Activated T-cell treated with anti-CD3 and anti-CD28 coated beads, Interleukin-2, amount 50 U/mL, for 4 hours (primary cell): ENCODE measurements around the gene FAM81B. TPM values are rescaled to one million over a fixed set of nuclear protein-coding genes. Genes with fewer than 3 reads are reported as not detected.
"Not testable (repeated sequence)": the region's sequence is repeated elsewhere in the genome, so short reads cannot be mapped to it uniquely, and the experiment has no call there.

Source experiments
- ATAC-seq, 2 donors: fragments of 200-7000 bp; cut with Tn5 transposase; one replicate each; pipeline ENCODE4 v1.10.0; 2021
- DNase-seq: peaks from one replicate; pipeline ENCODE4 v3.0.0-alpha.2; 2020
- H3K27me3 Mint-ChIP-seq: one replicate; pipeline ENCODE4 v1.8.0; 2021; ENCODE audit warnings: low read depth, mixed read lengths
- H3K36me3 Mint-ChIP-seq: one replicate; pipeline ENCODE4 v1.8.0; 2022; ENCODE audit warnings: mixed read lengths; ENCODE audit not compliant: insufficient read depth
- H3K4me1 Mint-ChIP-seq: one replicate; pipeline ENCODE4 v1.8.0; 2021; ENCODE audit warnings: low read depth, mixed read lengths
- H3K4me3 Mint-ChIP-seq: one replicate; pipeline ENCODE4 v1.8.0; 2021; ENCODE audit warnings: mild to moderate bottlenecking, moderate library complexity, mixed read lengths
- H3K9me3 Mint-ChIP-seq: one replicate; pipeline ENCODE4 v1.8.0; 2021; ENCODE audit warnings: mixed read lengths
- total RNA-seq, 3 donors: library from RNA; stranded (reverse); gene quantifications; one replicate each; pipeline ENCODE4 v1.2.1, GENCODE V29; 2021

The FAM81B gene
- total RNA-seq, 3 donors from 2014 or later: not detected

- H3K4me1 Mint-ChIP-seq: peaks cover 9% of the 10 kb centered on the region
- H3K4me3 Mint-ChIP-seq: no peak overlapping the region
- no peak for DNase-seq
- no peaks in the 10 kb centered on the region for H3K36me3 Mint-ChIP-seq
- no peaks in the 10 kb centered on the region for H3K9me3 Mint-ChIP-seq
- no peaks in the 10 kb centered on the region for H3K27me3 Mint-ChIP-seq
- ATAC-seq: no peak
Observed at GRCh38 chr5:95382801-95383200, 8.4 kb upstream of the FAM81B start.

GRCh38 chr5:95384485-95385213, 6.5 kb upstream of the FAM81B start:
- no peak for ATAC-seq
- Mint-ChIP-seq H3K36me3 (no peaks in the 10 kb centered on the region), H3K4me3 (no peak overlapping the region), H3K4me1 (peaks cover 9% of the 10 kb centered on the region), H3K9me3 (no peaks in the 10 kb centered on the region), H3K27me3 (no peaks in the 10 kb centered on the region)
- no peak for DNase-seq

GRCh38 chr5:95385334-95385733, 5.8 kb upstream of the FAM81B start:
- Mint-ChIP-seq H3K36me3 (no peaks in the 10 kb centered on the region), H3K4me3 (no peak overlapping the region), H3K9me3 (no peaks in the 10 kb centered on the region), H3K4me1 (peaks cover 3% of the 10 kb centered on the region), H3K27me3 (no peaks in the 10 kb centered on the region)
- DNase-seq (no peak), ATAC-seq (no peak)

GRCh38 chr5:95391965-95392364, 799 bp downstream of the FAM81B start:
- not testable (repeated sequence) for H3K9me3 Mint-ChIP-seq, H3K27me3 Mint-ChIP-seq, H3K4me3 Mint-ChIP-seq, ATAC-seq, H3K4me1 Mint-ChIP-seq, DNase-seq, H3K36me3 Mint-ChIP-seq

GRCh38 chr5:95392593-95393182, 1.5 kb downstream of the FAM81B start:
- no peak overlapping the region for H3K4me3 Mint-ChIP-seq
- no peak for ATAC-seq
- H3K36me3 Mint-ChIP-seq: no peaks in the 10 kb centered on the region
- DNase-seq: no peak
- no peaks in the 10 kb centered on the region for H3K4me1 Mint-ChIP-seq
- no peaks in the 10 kb centered on the region for H3K27me3 Mint-ChIP-seq
- H3K9me3 Mint-ChIP-seq: peaks cover 5% of the 10 kb centered on the region

- Mint-ChIP-seq H3K4me3 (no peak overlapping the region), H3K27me3 (no peaks in the 10 kb centered on the region), H3K9me3 (peaks cover 5% of the 10 kb centered on the region), H3K36me3 (no peaks in the 10 kb centered on the region), H3K4me1 (no peaks in the 10 kb centered on the region)
- DNase-seq (no peak), ATAC-seq (no peak)
Observed at GRCh38 chr5:95393279-95393678, 2.1 kb downstream of the FAM81B start.

- no peaks in the 10 kb centered on the region for H3K9me3 Mint-ChIP-seq
- no peak for ATAC-seq
- no peaks in the 10 kb centered on the region for H3K27me3 Mint-ChIP-seq
Observed at GRCh38 chr5:95398989-95399388, 7.8 kb downstream of the FAM81B start.

GRCh38 chr5:95401626-95402025, 10.5 kb downstream of the FAM81B start:
- no peaks in the 10 kb centered on the region for H3K9me3 Mint-ChIP-seq
- ATAC-seq (no peak), DNase-seq (no peak)
- no peak overlapping the region for H3K4me3 Mint-ChIP-seq
- no peaks in the 10 kb centered on the region for H3K4me1 Mint-ChIP-seq
- H3K27me3 Mint-ChIP-seq: peaks cover 7% of the 10 kb centered on the region
- H3K36me3 Mint-ChIP-seq: no peaks in the 10 kb centered on the region

More at GRCh38 chr5:95398989-95399388, 7.8 kb downstream of the FAM81B start:
- H3K36me3 Mint-ChIP-seq: no peaks in the 10 kb centered on the region
- DNase-seq: no peak
- H3K4me3 Mint-ChIP-seq: no peak overlapping the region
- H3K4me1 Mint-ChIP-seq: no peaks in the 10 kb centered on the region

GRCh38 chr5:95403996-95404395, 12.8 kb downstream of the FAM81B start:
- Mint-ChIP-seq H3K4me3 (no peak overlapping the region), H3K9me3 (no peaks in the 10 kb centered on the region), H3K36me3 (no peaks in the 10 kb centered on the region), H3K27me3 (peaks cover 23% of the 10 kb centered on the region), H3K4me1 (no peaks in the 10 kb centered on the region)
- no peak for DNase-seq
- ATAC-seq: no peak

GRCh38 chr5:95406426-95407090, 15.4 kb downstream of the FAM81B start:
- DNase-seq: no peak
- Mint-ChIP-seq H3K9me3 (no peaks in the 10 kb centered on the region), H3K4me3 (no peak overlapping the region), H3K36me3 (no peaks in the 10 kb centered on the region), H3K4me1 (no peaks in the 10 kb centered on the region), H3K27me3 (peaks cover 23% of the 10 kb centered on the region)
- ATAC-seq: no peak

- Mint-ChIP-seq H3K9me3 (no peaks in the 10 kb centered on the region), H3K4me3 (no peak overlapping the region), H3K27me3 (peaks cover 30% of the 10 kb centered on the region), H3K4me1 (no peaks in the 10 kb centered on the region), H3K36me3 (no peaks in the 10 kb centered on the region)
- ATAC-seq: no peak
- DNase-seq: no peak
Observed at GRCh38 chr5:95410279-95410678, 19.1 kb downstream of the FAM81B start.

- H3K36me3 Mint-ChIP-seq: no peaks in the 10 kb centered on the region
- DNase-seq (no peak), ATAC-seq (no peak)
- H3K27me3 Mint-ChIP-seq: peaks cover 25% of the 10 kb centered on the region
- H3K4me3 Mint-ChIP-seq: no peak overlapping the region
- no peaks in the 10 kb centered on the region for H3K4me1 Mint-ChIP-seq
- H3K9me3 Mint-ChIP-seq: no peaks in the 10 kb centered on the region
Observed at GRCh38 chr5:95411474-95411873, 20.3 kb downstream of the FAM81B start.

- Mint-ChIP-seq H3K9me3 (no peaks in the 10 kb centered on the region), H3K27me3 (peaks cover 7% of the 10 kb centered on the region), H3K4me3 (no peak overlapping the region), H3K4me1 (no peaks in the 10 kb centered on the region), H3K36me3 (no peaks in the 10 kb centered on the region)
- no peak for DNase-seq
- no peak for ATAC-seq
Observed at GRCh38 chr5:95414451-95414850, 23.3 kb downstream of the FAM81B start.

- no peak for ATAC-seq
- H3K4me3 Mint-ChIP-seq: no peak overlapping the region
- no peaks in the 10 kb centered on the region for H3K36me3 Mint-ChIP-seq
- H3K9me3 Mint-ChIP-seq: no peaks in the 10 kb centered on the region
- H3K27me3 Mint-ChIP-seq: peaks cover 17% of the 10 kb centered on the region
- no peak for DNase-seq
- H3K4me1 Mint-ChIP-seq: no peaks in the 10 kb centered on the region
Observed at GRCh38 chr5:95417971-95418370, 26.8 kb downstream of the FAM81B start.

- Mint-ChIP-seq H3K27me3 (peaks cover 11% of the 10 kb centered on the region), H3K4me3 (no peak overlapping the region), H3K4me1 (no peaks in the 10 kb centered on the region), H3K36me3 (no peaks in the 10 kb centered on the region), H3K9me3 (no peaks in the 10 kb centered on the region)
- ATAC-seq (no peak), DNase-seq (no peak)
Observed at GRCh38 chr5:95422838-95423237, 31.7 kb downstream of the FAM81B start.
